HG02884 (cell line): Measurements from ENCODE around the gene FAM13C.
"Not testable (repeated sequence)": the region's sequence is repeated elsewhere in the genome, so short reads cannot be mapped to it uniquely, and the experiment has no call there.

Experiments used
- ATAC-seq: cut with Tn5 transposase; IDR thresholded peaks from one replicate; pipeline ENCODE4 v1.9.1; 2021; ENCODE audit warnings: mild to moderate bottlenecking, moderate library complexity; ENCODE audit not compliant: unreplicated experiment

FAM13C gene

DNA sequence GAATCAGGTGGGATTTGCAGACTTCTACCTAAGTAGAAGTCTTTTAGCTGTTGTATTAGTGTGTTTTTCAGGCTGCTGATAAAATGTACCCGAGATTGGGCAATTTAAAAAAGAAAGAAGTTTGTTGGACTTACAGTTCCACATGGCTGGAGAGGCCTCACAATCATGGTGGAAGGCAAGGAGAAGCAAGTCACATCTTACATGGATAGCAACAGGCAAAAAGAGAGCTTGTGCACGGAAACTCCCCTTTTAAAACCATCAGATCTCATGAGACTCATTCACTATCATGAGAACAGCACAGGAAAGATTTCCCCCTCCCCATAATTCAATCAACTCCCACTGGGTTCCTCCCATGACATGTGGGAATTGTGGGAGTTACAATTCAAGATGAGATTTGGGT is 123.2 kb downstream of the FAM13C start:
- not testable (repeated sequence) for ATAC-seq

GRCh38 chr10:59237775-59238174 is 124.6 kb downstream of the FAM13C start:
- ATAC-seq = no peak

- ATAC-seq = no peak
Measured at GRCh38 chr10:59236064-59236697, 126.2 kb downstream of the FAM13C start.

DNA sequence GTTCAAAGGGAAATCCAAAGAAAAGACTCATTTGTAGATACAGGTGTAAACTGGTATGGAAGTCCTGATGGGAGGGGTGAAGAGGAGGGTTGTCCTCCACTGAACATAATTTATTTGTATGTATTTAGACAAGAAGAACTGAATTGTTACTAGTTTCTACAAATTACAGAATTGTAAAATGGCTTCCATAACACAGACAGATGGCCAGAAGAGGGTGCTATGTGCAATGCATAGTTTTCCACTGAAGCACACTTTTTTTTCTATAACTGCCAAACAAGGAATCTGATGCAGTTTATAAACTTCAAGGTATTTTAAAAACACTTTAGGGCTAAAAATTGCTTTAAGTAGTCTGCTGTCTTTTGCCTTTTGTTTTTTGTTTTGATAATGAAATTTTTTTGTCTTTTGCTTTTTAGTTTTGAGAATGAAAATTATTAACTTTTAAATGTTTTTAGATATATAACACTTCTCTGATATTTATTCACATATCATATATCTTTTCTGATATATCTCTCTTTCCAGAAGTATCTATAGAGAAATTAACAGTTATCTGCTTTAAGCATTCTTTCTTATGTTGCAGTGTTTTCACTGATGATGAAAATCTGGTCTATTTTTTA is 127.4 kb downstream of the FAM13C start:
- ATAC-seq = no peak

DNA sequence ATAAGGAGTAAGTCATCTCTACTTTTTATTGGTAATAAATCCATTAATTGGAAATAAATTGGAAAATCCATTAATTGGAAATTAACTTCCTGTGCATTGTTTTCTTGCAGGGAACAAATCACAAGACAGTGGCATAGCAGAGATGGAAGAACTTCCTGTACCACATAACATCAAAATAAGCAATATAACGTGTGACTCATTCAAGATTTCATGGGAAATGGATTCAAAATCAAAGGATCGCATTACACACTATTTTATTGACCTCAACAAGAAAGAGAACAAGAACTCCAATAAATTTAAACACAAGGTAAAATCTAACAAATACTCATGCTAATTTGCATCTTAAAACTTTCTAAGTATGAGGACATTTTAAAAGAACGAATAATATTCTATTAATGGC is 128.2 kb downstream of the FAM13C start:
- ATAC-seq = no peak

GRCh38 chr10:59229441-59229840 is 132.9 kb downstream of the FAM13C start:
- no peak for ATAC-seq

GRCh38 chr10:59227136-59227673 is 135.1 kb downstream of the FAM13C start:
- ATAC-seq = no peak

DNA sequence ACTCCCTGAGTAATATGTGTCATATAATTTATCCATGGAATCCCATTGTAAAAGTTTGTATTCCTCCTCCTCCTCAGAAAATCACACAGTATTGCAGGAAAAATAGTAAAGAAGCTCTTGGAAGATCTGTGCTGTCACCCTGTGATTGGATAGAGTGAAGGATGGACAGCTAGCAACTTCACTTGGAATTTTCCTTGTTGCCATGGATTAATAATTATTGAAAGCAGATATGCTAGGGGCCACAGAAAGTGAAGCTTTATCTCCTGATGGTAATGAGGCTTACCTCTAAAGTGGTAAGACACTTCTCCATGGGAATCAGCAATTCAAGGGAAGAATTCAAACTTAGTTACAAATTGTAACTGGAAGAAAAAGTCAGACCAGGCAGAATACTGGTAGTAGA is 137.1 kb downstream of the FAM13C start:
- no peak for ATAC-seq

GRCh38 chr10:59223597-59223996 is 138.8 kb downstream of the FAM13C start:
- ATAC-seq = not testable (repeated sequence)

DNA sequence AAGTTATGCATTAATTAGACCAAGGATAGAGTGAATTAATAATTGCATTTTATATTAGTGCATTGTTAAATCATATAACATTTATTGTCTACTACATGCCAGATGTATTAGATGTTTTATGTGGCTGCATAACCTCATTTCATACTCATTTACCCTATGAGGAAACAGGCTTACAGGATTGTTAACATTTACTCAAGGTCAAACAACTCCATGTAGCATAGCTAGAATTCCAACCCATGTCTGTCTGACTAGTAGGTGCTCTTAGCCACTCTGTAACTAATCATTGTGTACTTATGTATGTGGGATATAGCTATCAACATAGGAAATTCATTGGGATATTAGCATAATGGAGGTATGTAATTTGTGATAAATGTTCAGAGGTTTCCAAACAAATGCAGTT is 139.6 kb downstream of the FAM13C start:
- no peak for ATAC-seq

DNA sequence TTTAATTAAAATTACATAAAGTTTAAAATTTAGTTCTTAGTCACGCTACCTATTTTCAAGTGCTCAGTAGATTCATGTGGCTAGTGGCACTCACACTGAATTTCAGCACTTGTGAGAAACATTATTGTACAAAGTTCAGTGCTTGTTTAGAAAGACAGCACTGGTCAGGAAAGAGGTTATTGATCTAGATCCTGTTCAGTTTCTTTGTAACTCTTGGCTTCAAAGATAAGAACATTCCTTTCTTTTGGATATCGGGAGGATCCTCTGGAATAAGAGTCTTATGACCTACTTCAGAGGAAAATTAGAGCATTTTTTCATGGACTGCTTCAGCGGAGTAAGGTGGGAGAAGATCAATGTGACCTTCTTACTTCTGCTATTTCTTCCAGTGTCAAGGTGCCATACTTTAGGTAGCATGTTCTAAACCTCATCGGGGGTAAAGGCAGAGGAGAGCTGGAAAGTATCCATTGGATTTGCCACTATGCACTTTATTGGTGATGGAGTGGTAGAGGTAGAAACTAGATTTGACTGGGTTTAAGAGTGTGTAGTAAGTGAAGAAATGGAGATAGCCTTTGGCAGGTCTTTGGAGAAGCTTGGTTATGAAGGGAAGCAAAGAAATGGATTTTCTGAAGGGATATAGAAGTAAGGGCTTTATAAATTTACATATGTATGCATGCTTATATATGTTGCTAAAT is 146.0 kb downstream of the FAM13C start:
- no peak for ATAC-seq

- no peak for ATAC-seq
Measured at GRCh38 chr10:59214160-59214559, 148.2 kb downstream of the FAM13C start.

GRCh38 chr10:59212301-59212798 is 150.0 kb downstream of the FAM13C start:
- no peak for ATAC-seq

- no peak for ATAC-seq
Measured at GRCh38 chr10:59206204-59206720, 156.1 kb downstream of the FAM13C start.
